ENCODE measurements around the gene PPP6R3.
"Not testable (repeated sequence)": the region's sequence is repeated elsewhere in the genome, so short reads cannot be mapped to it uniquely, and the experiment has no call there.

The PPP6R3 gene

GRCh38 chr11:68525336-68525735, 64.8 kb downstream of the PPP6R3 start:
- DNase-seq (ENCODE audit: low read depth in 2 of 2): no peak

GRCh38 chr11:68525930-68526329, 65.4 kb downstream of the PPP6R3 start:
- DNase-seq (ENCODE audit: low read depth in 2 of 2): no peak

- DNase-seq (ENCODE audit: low read depth in 2 of 2): no peak
These were observed 67.0 kb downstream of the PPP6R3 start for GRCh38 chr11:68527585-68527984.

DNA sequence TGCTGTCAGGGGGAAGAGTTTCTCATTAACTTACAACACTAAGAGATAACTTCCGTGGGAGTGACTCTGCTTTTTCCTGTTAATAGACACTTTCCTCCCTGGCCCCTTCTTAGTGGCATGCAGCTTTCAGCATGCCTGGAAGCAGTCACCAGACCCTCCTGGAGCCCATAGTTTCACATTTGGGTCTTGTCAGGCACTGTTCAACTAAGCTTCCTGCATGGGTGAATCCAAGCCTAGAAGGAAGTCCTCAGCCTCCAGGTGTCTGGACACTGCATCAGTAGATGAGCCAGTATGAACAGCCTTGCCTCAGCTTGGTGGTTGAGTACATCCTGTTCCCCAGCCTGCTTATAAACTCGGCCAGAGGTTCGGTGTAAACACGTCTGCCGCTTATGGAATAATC, 68.1 kb downstream of the PPP6R3 start:
- no peak for DNase-seq (ENCODE audit: low read depth in 2 of 2)

DNA sequence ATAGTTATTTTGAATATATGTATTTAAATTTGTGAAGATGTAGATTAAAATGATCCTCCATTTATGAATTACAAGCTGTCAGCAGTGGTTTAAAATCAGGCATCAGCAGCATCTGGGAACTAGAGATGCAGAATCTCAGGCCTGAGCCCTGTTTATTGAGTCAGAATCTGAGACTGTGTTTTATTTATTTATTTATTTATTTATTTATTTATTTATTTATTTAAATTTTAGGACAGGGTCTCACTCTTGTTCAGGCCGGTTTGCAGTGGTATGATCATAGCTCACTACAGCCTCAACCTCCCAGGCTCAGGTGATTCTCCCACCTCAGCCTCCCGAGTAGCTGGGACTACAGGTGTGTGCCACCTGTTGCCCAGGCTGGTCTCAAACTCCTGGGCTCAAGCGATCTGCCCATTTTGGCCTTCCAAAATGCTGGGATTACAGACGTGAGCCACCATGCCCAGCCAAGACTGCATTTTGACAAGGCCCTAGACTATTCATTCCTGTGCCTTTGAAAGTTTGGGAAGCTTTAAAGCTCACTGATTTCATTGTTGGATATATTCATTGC, 70.7 kb downstream of the PPP6R3 start:
- DNase-seq (ENCODE audit: low read depth in 2 of 2): no peak

DNA sequence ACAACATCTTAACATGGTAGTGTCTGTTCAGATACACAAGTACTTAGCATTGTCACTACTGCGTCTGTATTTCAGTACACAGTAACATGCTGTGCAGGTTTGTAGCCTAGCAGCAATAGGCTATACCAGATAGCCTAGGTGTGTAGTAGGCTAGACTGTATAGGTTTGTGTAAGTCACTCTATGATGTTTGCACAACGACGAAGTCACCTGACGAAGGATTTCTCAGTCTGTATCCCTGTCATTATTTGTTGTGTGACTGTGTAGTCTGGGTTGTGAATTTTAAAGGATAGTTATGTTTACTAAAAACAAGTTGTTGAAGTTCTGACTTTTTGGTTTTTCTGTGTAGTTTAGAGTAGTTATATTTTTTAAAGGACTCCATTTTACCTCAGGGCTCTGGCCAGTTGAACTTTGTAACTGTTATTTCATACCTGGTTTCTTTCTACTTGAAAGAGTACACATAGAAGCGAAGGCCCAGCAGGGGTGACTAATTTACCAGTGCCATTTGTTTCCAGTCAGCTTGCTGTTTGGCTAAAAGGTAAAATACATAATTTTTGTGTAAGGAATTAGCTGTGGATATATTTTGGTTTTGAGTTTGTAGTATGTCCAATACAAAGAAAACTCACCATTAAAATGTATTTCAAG, 72.3 kb downstream of the PPP6R3 start:
- DNase-seq (ENCODE audit: low read depth in 2 of 2): no peak

- DNase-seq (ENCODE audit: low read depth in 2 of 2): no peak
These were observed 73.4 kb downstream of the PPP6R3 start for GRCh38 chr11:68533945-68534344.

DNA sequence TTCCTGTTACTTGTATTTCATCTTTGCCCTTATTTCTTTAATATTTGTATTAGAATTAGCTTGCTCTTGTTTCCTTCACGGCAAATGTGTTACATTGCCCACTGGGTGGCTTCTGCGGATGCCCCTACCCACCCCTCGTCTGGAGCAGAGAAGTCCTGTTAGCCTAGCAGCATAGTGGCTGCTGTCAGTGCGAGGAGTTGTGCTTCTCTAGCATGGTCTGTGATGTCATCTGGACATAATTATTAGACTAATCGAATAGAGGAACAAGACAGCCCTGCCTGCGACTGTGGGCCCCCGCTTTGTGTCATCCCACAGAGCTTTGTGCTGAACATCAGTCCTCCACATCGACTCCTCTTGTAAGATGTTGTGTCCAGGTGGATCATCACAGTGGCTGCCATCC, 74.5 kb downstream of the PPP6R3 start:
- DNase-seq (ENCODE audit: low read depth in 2 of 2): no peak

GRCh38 chr11:68536706-68537105, 76.2 kb downstream of the PPP6R3 start:
- no peak for DNase-seq (ENCODE audit: low read depth in 2 of 2)

- no peak for DNase-seq (ENCODE audit: low read depth in 2 of 2)
These were observed 77.5 kb downstream of the PPP6R3 start for GRCh38 chr11:68538025-68538424.

- no peak for DNase-seq (ENCODE audit: low read depth in 2 of 2)
These were observed 78.8 kb downstream of the PPP6R3 start for GRCh38 chr11:68539395-68539794.

- DNase-seq (ENCODE audit: low read depth in 2 of 2): not testable (repeated sequence)
These were observed 80.0 kb downstream of the PPP6R3 start for GRCh38 chr11:68540504-68540903.

DNA sequence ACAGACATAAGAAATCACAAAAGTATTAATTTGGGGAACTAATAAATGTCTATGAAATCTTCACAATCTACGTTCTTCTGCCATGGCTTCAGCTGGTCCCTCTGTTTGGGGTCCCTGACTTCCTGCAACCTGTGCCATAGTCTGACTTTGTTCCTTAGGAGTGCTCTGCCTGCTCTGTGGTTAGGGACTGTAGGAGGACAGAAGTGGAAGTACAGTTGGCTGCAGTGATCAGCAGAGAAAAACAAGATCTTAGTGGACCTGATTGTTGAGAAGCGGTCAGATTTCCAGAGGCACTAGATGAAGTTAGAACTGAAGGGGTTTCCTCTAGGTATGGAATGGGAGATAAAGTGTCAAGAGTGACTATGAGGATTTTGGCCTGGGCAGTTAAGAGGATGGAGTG, 80.6 kb downstream of the PPP6R3 start:
- DNase-seq (ENCODE audit: low read depth in 2 of 2): no peak

- no peak for DNase-seq (ENCODE audit: low read depth in 2 of 2)
These were observed 81.4 kb downstream of the PPP6R3 start for GRCh38 chr11:68541991-68542390.

GRCh38 chr11:68542617-68543016, 82.1 kb downstream of the PPP6R3 start:
- no peak for DNase-seq (ENCODE audit: low read depth in 2 of 2)

DNA sequence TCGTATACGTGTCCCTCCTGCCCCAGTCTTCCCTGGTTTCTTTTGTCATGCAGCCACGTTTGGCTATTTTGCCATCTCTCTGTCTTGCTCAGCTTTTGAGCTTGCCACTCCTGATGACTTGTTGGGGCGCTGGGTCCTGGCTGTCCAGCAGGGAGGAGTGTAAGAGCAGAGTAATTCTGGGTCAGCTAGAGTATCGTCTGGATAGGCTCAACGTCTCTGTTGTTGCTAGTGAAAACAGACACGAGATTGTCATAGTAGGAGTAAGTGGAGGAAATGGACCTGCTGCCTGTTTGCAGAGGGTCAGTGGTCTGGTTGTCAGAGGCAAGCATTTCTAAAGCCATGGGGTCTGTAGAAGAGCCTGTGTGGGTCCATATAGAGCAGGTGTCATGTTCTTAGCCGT, 83.0 kb downstream of the PPP6R3 start:
- no peak for DNase-seq (ENCODE audit: low read depth in 2 of 2)

- DNase-seq (ENCODE audit: low read depth in 2 of 2): no peak
These were observed 84.8 kb downstream of the PPP6R3 start for GRCh38 chr11:68545347-68545746.

DNA sequence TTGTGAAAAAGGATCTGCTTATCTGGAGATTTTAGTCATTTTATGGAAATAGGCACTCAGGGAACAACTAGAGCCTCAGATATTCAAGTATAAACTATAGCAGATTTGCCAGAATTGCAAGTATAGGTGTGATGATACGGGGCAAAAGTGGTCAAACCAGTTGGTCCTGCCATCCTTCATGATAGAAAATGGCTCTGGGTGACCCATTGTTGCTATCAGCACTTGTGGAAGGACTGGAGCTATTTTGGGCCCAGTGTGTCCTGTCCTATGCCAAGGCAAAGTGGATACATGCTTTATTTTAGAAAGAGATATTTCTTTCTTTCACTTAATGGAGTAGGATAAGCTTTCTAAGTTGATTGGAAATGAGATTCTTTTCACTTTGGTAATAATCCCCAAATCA, 85.2 kb downstream of the PPP6R3 start:
- DNase-seq (ENCODE audit: low read depth in 2 of 2): no peak

DNA sequence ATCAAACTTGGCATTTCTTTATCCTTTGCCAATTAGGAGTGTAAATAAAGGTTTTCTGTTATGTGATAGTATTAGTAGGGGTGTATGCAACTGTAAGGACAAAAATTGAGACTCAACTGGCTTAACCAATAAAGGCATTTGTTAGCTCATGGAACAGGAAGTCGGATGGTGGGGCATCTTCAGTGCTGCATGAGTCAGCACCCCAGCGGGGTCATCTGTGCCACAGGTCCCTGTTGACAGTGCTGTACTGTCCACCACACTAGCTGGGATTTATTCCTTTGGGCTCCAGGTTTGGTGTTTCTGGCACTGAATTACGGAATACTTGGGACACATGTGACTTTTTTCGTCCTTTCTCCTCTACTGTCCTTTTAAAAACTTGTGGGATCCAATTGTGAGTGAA, 86.0 kb downstream of the PPP6R3 start:
- DNase-seq (ENCODE audit: low read depth in 2 of 2): no peak

DNA sequence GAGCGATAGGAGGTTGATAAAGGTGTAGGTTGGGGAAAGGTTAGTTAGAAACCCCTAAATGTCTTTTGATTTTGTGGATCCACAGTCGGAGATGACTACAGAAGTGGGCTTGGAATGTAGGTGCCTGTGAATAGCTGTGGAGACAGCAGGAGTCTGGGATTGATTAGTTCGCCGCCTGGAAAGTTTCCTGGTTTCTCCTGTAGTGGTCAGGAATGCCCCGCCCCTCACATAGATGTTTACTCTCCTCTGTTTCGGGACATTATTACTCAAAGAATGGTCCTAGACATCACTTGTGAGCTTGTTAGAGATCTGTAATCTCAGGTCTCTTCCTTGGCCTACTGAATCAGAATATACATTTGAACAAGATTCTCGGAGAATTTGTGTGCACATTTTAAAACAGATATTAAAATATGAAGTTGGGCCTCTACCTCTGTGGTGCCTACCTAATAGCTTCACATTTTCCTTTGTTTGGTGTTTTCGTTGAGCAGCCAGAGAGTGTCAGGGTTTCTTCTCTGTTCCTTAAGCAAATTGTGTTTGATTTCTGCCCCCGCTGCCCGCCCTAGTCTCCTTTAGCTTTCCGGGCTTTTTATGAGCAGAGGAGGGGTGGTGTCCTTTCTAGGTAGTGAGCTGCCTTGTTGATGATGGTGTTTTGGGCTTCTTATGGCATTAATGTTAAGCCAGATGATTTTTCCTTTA, 89.4 kb downstream of the PPP6R3 start:
- DNase-seq (ENCODE audit: low read depth in 2 of 2): no peak

GRCh38 chr11:68550485-68550817, 89.9 kb downstream of the PPP6R3 start:
- DNase-seq (ENCODE audit: low read depth in 2 of 2): no peak

DNA sequence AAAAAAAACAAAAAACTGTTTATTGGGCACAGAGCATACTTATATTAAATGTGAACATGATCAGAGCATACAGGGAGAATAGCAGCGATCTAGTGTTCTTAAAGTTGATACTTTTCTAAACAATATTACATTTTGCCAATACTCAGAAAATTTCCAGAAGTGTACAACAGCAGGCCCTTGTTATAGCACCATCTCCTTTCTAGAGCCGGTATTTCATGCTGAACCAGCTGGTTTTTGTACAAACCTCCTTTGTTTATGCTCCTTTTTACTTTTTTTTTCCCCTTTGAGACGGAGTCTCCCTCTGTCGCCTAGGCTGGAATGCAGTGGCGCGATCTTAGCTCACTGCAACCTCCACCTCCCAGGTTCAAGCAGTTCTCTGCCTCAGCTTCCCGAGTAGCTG, 90.7 kb downstream of the PPP6R3 start:
- no peak for DNase-seq (ENCODE audit: low read depth in 2 of 2)

DNA sequence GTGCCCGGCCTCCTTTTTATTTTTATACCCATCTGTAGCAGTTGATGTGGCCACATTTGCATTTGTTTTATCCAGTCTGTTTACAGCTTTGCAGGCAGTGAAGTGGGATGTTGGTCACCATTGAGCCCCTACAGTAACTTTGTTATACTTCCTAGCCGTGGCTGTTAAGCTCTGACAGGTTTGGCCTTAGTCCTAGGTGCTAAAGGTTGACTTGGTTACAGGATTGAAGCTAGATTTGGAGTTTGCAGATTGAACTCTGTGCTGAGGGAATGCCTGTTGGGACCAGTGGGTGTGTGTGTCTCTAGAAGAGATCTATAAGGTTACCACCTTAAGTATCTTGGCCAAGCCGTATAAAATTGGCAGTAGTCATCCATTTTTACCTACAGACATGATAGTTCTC, 91.2 kb downstream of the PPP6R3 start:
- no peak for DNase-seq (ENCODE audit: low read depth in 2 of 2)

GRCh38 chr11:68552542-68552941, 92.0 kb downstream of the PPP6R3 start:
- DNase-seq (ENCODE audit: low read depth in 2 of 2): no peak
